ENCODE results near the gene SIGLEC1. TPM values are rescaled to one million over a fixed set of nuclear protein-coding genes. Genes with fewer than 3 reads are reported as not detected.
A peak's percentile ranks its signal among the peaks of the same experiment; 100 is the strongest.

Gene SIGLEC1
- total RNA-seq, 6 experiments from 2014 or later: not detected

DNA sequence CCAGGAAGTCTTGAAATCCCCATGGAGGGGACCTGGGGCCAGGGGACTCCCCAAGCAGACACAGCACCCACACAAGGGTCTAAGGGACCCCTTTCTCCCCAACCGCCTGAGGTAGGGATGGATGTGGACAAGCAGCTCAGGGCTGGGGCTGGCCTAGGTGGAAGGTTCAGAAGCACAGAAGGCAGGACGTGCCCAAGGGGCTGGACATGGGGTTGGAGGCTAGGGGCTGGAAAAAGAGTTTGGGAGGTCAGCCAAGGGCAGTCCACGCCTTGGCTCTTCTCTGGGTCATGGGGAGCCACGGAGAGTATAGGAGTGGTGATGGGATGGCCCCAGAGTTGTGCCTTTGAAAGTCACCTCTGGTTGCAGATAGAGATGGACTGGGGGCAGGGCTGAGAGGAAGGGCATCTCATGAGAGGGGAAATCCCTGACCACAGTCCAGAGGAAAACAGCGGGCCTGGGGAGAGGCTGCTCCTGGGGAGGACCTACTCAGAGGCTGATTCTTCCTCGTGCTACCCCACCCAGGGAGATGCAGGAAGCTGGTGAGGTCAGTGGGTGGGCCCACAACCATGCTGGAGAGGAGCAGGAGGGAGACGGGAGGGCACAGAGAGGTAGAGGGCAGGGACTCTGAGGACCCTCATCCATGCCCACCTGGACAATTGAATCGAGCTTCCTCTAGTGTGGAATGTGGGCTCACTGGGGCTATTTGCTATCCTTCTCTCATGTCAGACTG, 17.6 kb upstream of the SIGLEC1 start:
- DNase-seq: no peak
- no peak for TF ChIP-seq CTCF (IDR thresholded peaks at IDR 0.05)
- Mint-ChIP-seq H3K36me3 (ENCODE audit: low read depth) (no peaks in the 10 kb centered on the region), H3K9me3 (no peaks in the 10 kb centered on the region), H3K27ac (no peak overlapping the region), H3K27me3 (ENCODE audit: insufficient read depth) (peaks cover 43% of the 10 kb centered on the region), H3K4me1 (ENCODE audit: low read depth) (peaks cover 16% of the 10 kb centered on the region), H3K4me3 (no peak overlapping the region)

GRCh38 chr20:3729378-3729777, 17.0 kb upstream of the SIGLEC1 start:
- DNase-seq: no peak
- Mint-ChIP-seq H3K36me3 (ENCODE audit: low read depth) (no peaks in the 10 kb centered on the region), H3K9me3 (no peaks in the 10 kb centered on the region), H3K4me1 (ENCODE audit: low read depth) (peaks cover 16% of the 10 kb centered on the region), H3K27ac (no peak overlapping the region), H3K27me3 (ENCODE audit: insufficient read depth) (peaks cover 38% of the 10 kb centered on the region), H3K4me3 (no peak overlapping the region)
- TF ChIP-seq CTCF (IDR thresholded peaks at IDR 0.05): no peak

- Mint-ChIP-seq H3K27ac (no peak overlapping the region), H3K4me3 (no peak overlapping the region)
- no peak for DNase-seq
These were observed 16.5 kb upstream of the SIGLEC1 start for GRCh38 chr20:3728876-3729275.

DNA sequence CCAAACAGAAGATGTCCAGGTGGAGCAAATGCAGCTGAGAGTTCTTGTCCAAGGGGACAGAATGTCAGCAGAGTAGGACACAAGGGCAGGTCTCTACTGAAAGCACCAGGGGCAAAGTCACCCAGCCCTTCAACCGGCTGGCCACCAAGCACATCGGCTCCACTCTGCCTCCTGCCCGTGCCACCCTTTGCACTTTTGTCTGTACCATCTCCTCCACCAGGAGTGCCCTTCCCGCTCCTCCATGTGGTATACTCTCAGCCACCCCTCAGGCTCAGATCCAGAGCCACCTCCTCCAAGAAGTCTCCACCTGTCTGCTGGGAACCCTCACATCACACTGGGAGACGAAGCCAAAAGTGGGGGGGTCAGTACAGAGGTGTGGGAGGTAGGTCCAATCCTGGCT, 16.0 kb upstream of the SIGLEC1 start:
- H3K9me3 Mint-ChIP-seq: no peaks in the 10 kb centered on the region
- peaks cover 31% of the 10 kb centered on the region for H3K27me3 Mint-ChIP-seq (ENCODE audit: insufficient read depth)
- no peak overlapping the region for H3K27ac Mint-ChIP-seq
- no peaks in the 10 kb centered on the region for H3K36me3 Mint-ChIP-seq (ENCODE audit: low read depth)
- no peak overlapping the region for H3K4me3 Mint-ChIP-seq
- no peak for DNase-seq
- no peak for TF ChIP-seq CTCF (IDR thresholded peaks at IDR 0.05)
- peaks cover 16% of the 10 kb centered on the region for H3K4me1 Mint-ChIP-seq (ENCODE audit: low read depth)

More at GRCh38 chr20:3728876-3729275, 16.5 kb upstream of the SIGLEC1 start:
- peaks cover 36% of the 10 kb centered on the region for H3K27me3 Mint-ChIP-seq (ENCODE audit: insufficient read depth)
- no peaks in the 10 kb centered on the region for H3K9me3 Mint-ChIP-seq
- no peak for TF ChIP-seq CTCF (IDR thresholded peaks at IDR 0.05)
- H3K4me1 Mint-ChIP-seq (ENCODE audit: low read depth): peaks cover 16% of the 10 kb centered on the region
- no peaks in the 10 kb centered on the region for H3K36me3 Mint-ChIP-seq (ENCODE audit: low read depth)

- peak; percentile 18 for DNase-seq
- Mint-ChIP-seq H3K36me3 (ENCODE audit: low read depth) (no peaks in the 10 kb centered on the region), H3K9me3 (no peaks in the 10 kb centered on the region), H3K4me1 (ENCODE audit: low read depth) (peaks cover 16% of the 10 kb centered on the region), H3K27ac (no peak overlapping the region; the same call in 1 of the 2 replicates), H3K4me3 (peak overlapping the region; percentile 73), H3K27me3 (ENCODE audit: insufficient read depth) (peaks cover 25% of the 10 kb centered on the region)
- no peak for TF ChIP-seq CTCF (IDR thresholded peaks at IDR 0.05)
These were observed 15.1 kb upstream of the SIGLEC1 start for GRCh38 chr20:3727401-3728021.
